Measurements from ENCODE around the gene DDX20.

- TF ChIP-seq CTCF (IDR thresholded peaks at IDR 0.05) (no peak), POLR2AphosphoS5 (IDR thresholded peaks at IDR 0.05) (no peak), POLR2A (IDR thresholded peaks at IDR 0.05) (no peak), EP300 (IDR thresholded peaks at IDR 0.05) (no peak)
Observed at GRCh38 chr1:111707906-111708305, 47.8 kb upstream of the DDX20 start.
